ENCODE data around the gene PHF19. TPM values are rescaled to one million over a fixed set of nuclear protein-coding genes. Genes with fewer than 3 reads are reported as not detected.

Gene PHF19
- total RNA-seq, 2 experiments from 2014 or later, result 60.3 to 63.0 TPM

- ATAC-seq (ENCODE audit: poor library complexity) (no peak), DNase-seq (no peak)
- Histone ChIP-seq H3K27me3 (ENCODE audit: control insufficient read depth in 1 of 2, insufficient read depth in 2 of 2, low read length in 2 of 2) (no peaks in the 10 kb centered on the region), H3K4me1 (ENCODE audit: insufficient read depth, low read length) (peaks cover 47% of the 10 kb centered on the region), H3K9me3 (ENCODE audit: control insufficient read depth in 1 of 2, insufficient read depth in 1 of 2, low read length in 2 of 2) (no peaks in the 10 kb centered on the region), H3K4me3 (ENCODE audit: low read length) (peak overlapping the region; percentile 73), H3K36me3 (ENCODE audit: insufficient read depth, low read length) (peaks cover 63% of the 10 kb centered on the region), H3K27ac (ENCODE audit: low read depth in 1 of 2, low read length in 2 of 2) (peak overlapping the region; percentile 71 to 80)
- intact Hi-C loops (cut with DNase I, micrococcal nuclease), result loop anchor here (1.0 to 5.0 kb wide), 4 partner anchors 155 to 203 kb away; partner anchors contain the start of genes CNTRL (in 1 of the 2) and MEGF9 (in 1 of the 2)
- Mint-ChIP-seq H3K4me1 (ENCODE audit: low read depth) (peaks cover 34% of the 10 kb centered on the region), H3K27me3 (no peaks in the 10 kb centered on the region), H3K27ac (peak overlapping the region; percentile 92), H3K9me3 (no peaks in the 10 kb centered on the region), H3K36me3 (ENCODE audit: low read depth) (peaks cover 62% of the 10 kb centered on the region), H3K4me3 (peak overlapping the region; percentile 94)
- TF ChIP-seq CTCF (IDR thresholded peaks at IDR 0.05), result peak; percentile 34
- ChIA-PET CTCF (interaction anchor here (0.7 to 4.2 kb wide), 24 partner anchors 8 to 191 kb away, joined by 3 to 35 read pairs (median 4); partner anchors contain the start of genes PHF19, PSMD5 and TRAF1), POLR2A (interaction anchor here (1.0 to 4.7 kb wide), 19 partner anchors 9 to 252 kb away, joined by 3 to 89 read pairs (median 7); partner anchors contain the start of genes FBXW2, PSMD5 and TRAF1)
Measured at GRCh38 chr9:120869360-120869687, 7.7 kb downstream of the PHF19 start.

- Histone ChIP-seq H3K27ac (ENCODE audit: low read depth in 1 of 2, low read length in 2 of 2) (peak overlapping the region; percentile 71 to 80), H3K9me3 (ENCODE audit: control insufficient read depth in 1 of 2, insufficient read depth in 1 of 2, low read length in 2 of 2) (no peaks in the 10 kb centered on the region), H3K36me3 (ENCODE audit: insufficient read depth, low read length) (peaks cover 63% of the 10 kb centered on the region), H3K27me3 (ENCODE audit: control insufficient read depth in 1 of 2, insufficient read depth in 2 of 2, low read length in 2 of 2) (no peaks in the 10 kb centered on the region), H3K4me3 (ENCODE audit: low read length) (peak overlapping the region; percentile 73), H3K4me1 (ENCODE audit: insufficient read depth, low read length) (peaks cover 42% of the 10 kb centered on the region)
- peak; percentile 72 for TF ChIP-seq CTCF (IDR thresholded peaks at IDR 0.05)
- peak overlapping the region; percentile 94 for H3K4me3 Mint-ChIP-seq
- POLR2A ChIA-PET, result interaction anchor here (1.0 to 4.7 kb wide), 23 partner anchors 9 to 253 kb away, joined by 3 to 89 read pairs (median 7); partner anchors contain the start of genes FBXW2, PHF19, PSMD5 and TRAF1
- DNase-seq (peak; percentile 95 to 99 (median 97)), ATAC-seq (ENCODE audit: poor library complexity) (peak; percentile 84)
- H3K27me3 Mint-ChIP-seq, result no peaks in the 10 kb centered on the region
- intact Hi-C loops (cut with DNase I, micrococcal nuclease), result loop anchor here (1.0 to 5.0 kb wide), 6 partner anchors 23 to 203 kb away; partner anchors contain the start of genes CNTRL (in 1 of the 2) and MEGF9 (in 1 of the 2)
- H3K36me3 Mint-ChIP-seq (ENCODE audit: low read depth), result peaks cover 63% of the 10 kb centered on the region
- CTCF ChIA-PET, result interaction anchor here (0.7 to 4.2 kb wide), 26 partner anchors 9 to 191 kb away, joined by 3 to 35 read pairs (median 4); partner anchors contain the start of genes FBXW2, PHF19, PSMD5 and TRAF1
- peaks cover 29% of the 10 kb centered on the region for H3K4me1 Mint-ChIP-seq (ENCODE audit: low read depth)
- H3K9me3 Mint-ChIP-seq, result no peaks in the 10 kb centered on the region
- peak overlapping the region; percentile 92 for H3K27ac Mint-ChIP-seq
Measured at GRCh38 chr9:120868676-120869359, 8.2 kb downstream of the PHF19 start.

- DNase-seq (no peak), ATAC-seq (ENCODE audit: poor library complexity) (peak; percentile 45)
- H3K4me3 ChIP-seq (ENCODE audit: low read length), result peak overlapping the region; percentile 46
- H3K27me3 ChIP-seq (ENCODE audit: control insufficient read depth in 1 of 2, insufficient read depth in 2 of 2, low read length in 2 of 2), result no peaks in the 10 kb centered on the region
- H3K4me1 ChIP-seq (ENCODE audit: insufficient read depth, low read length), result peaks cover 37% of the 10 kb centered on the region
- TF ChIP-seq CTCF (IDR thresholded peaks at IDR 0.05), result no peak
- H3K9me3 ChIP-seq (ENCODE audit: control insufficient read depth in 1 of 2, insufficient read depth in 1 of 2, low read length in 2 of 2), result no peaks in the 10 kb centered on the region
- ChIA-PET CTCF (interaction anchor here (0.7 to 4.2 kb wide), 20 partner anchors 9 to 192 kb away, joined by 3 to 35 read pairs (median 5); partner anchors contain the start of genes FBXW2, PHF19 and TRAF1), POLR2A (interaction anchor here (0.8 to 4.7 kb wide), 21 partner anchors 9 to 331 kb away, joined by 3 to 89 read pairs (median 7); partner anchors contain the start of genes FBXW2, PHF19, PSMD5 and TRAF1)
- H3K27ac Mint-ChIP-seq, result peak overlapping the region; percentile 92
- H3K27me3 Mint-ChIP-seq, result no peaks in the 10 kb centered on the region
- peaks cover 24% of the 10 kb centered on the region for H3K4me1 Mint-ChIP-seq (ENCODE audit: low read depth)
- peak overlapping the region; percentile 67 to 72 for H3K27ac ChIP-seq (ENCODE audit: low read depth in 1 of 2, low read length in 2 of 2)
- no peaks in the 10 kb centered on the region for H3K9me3 Mint-ChIP-seq
- peaks cover 63% of the 10 kb centered on the region for H3K36me3 Mint-ChIP-seq (ENCODE audit: low read depth)
- intact Hi-C loops (cut with DNase I, micrococcal nuclease), result loop anchor here (1.0 to 5.0 kb wide), 5 partner anchors 22 to 204 kb away; partner anchors contain the start of genes CNTRL (in 1 of the 2) and MEGF9 (in 1 of the 2)
- H3K36me3 ChIP-seq (ENCODE audit: insufficient read depth, low read length), result peaks cover 63% of the 10 kb centered on the region
- H3K4me3 Mint-ChIP-seq, result peak overlapping the region; percentile 64
Measured at GRCh38 chr9:120868339-120868675, 8.7 kb downstream of the PHF19 start.

Measured in CD4-positive, alpha-beta T cell (primary cell).